Loucy (cell line): Measurements from ENCODE around the gene KCNK5.

Experiments
- H2AFZ ChIP-seq: fragments of 200-600 bp; sonication (generic); 2 replicates; pipeline ENCODE4 v1.6.0; 2016; ENCODE audit warnings: antibody characterized with exemption, mild to moderate bottlenecking, low read length, moderate library complexity
- H3F3A ChIP-seq: fragments of 200-600 bp; 2 replicates; pipeline ENCODE4 v1.6.0; 2016; ENCODE audit warnings: antibody characterized with exemption, low read depth, mild to moderate bottlenecking
- H3K27me3 ChIP-seq: fragments of 200-600 bp; sonication (generic); 2 replicates; pipeline ENCODE4 v1.6.1; 2014; ENCODE audit warnings: low read length, mild to moderate bottlenecking; ENCODE audit not compliant: insufficient read depth, poor library complexity, severe bottlenecking
- H3K36me3 ChIP-seq: fragments of 200-600 bp; sonication (generic); 2 replicates; pipeline ENCODE4 v1.6.1; 2016; ENCODE audit warnings: low read length; ENCODE audit not compliant: insufficient read depth
- H3K4me1 ChIP-seq: fragments of 200-600 bp; sonication (generic); 2 replicates; pipeline ENCODE4 v1.5.1; 2014; ENCODE audit warnings: low read length, mild to moderate bottlenecking; ENCODE audit not compliant: insufficient read depth, poor library complexity, severe bottlenecking
- H3K4me2 ChIP-seq: fragments of 200-600 bp; sonication (generic); 2 replicates; pipeline ENCODE4 v1.6.0; 2014; ENCODE audit warnings: antibody characterized with exemption, low read length, low read depth, mild to moderate bottlenecking; ENCODE audit not compliant: poor library complexity, severe bottlenecking
- H3K4me3 ChIP-seq: fragments of 200-600 bp; sonication (generic); 2 replicates; pipeline ENCODE4 v1.5.1; 2014; ENCODE audit warnings: low read length, mild to moderate bottlenecking, mixed read lengths; ENCODE audit not compliant: poor library complexity, severe bottlenecking
- H3K79me2 ChIP-seq: fragments of 200-600 bp; sonication (generic); 2 replicates; pipeline ENCODE4 v1.6.1; 2014; ENCODE audit warnings: low read length; ENCODE audit not compliant: insufficient read depth
- H3K9ac ChIP-seq: fragments of 200-600 bp; sonication (generic); 2 replicates; pipeline ENCODE4 v1.6.0; 2014; ENCODE audit warnings: mild to moderate bottlenecking, low read depth, low read length, moderate library complexity; ENCODE audit not compliant: poor library complexity, severe bottlenecking
- H3K9me2 ChIP-seq: fragments of 200-600 bp; sonication (generic); replicated peaks from 2 replicates; pipeline ENCODE4 v1.6.1; 2016; ENCODE audit warnings: low read depth, low read length, mixed read lengths
- H3K9me3 ChIP-seq: fragments of 200-600 bp; sonication (generic); 2 replicates; pipeline ENCODE4 v1.6.1; 2014; ENCODE audit warnings: mild to moderate bottlenecking, antibody characterized with exemption, low read length, low read depth; ENCODE audit not compliant: insufficient read depth
- H4K20me1 ChIP-seq: fragments of 200-600 bp; sonication (generic); 2 replicates; pipeline ENCODE4 v1.6.0; 2014; ENCODE audit warnings: antibody characterized with exemption, low read length, mild to moderate bottlenecking; ENCODE audit not compliant: insufficient read depth, poor library complexity, severe bottlenecking
- CTCF ChIP-seq: fragments of 200-600 bp; sonication (generic); conservative IDR thresholded peaks from 2 replicates; pipeline ENCODE4 v1.5.1; 2014; ENCODE audit warnings: mild to moderate bottlenecking, antibody characterized with exemption, low read length
- EZH2phosphoT487 ChIP-seq: fragments of 200-600 bp; IDR thresholded peaks from 2 replicates; pipeline ENCODE4 v1.6.1; 2018; ENCODE audit warnings: antibody characterized with exemption, mild to moderate bottlenecking, moderate library complexity, borderline replicate concordance

KCNK5 gene

GRCh38 chr6:39221779-39222641 is 7.3 kb downstream of the KCNK5 start:
- Histone ChIP-seq H3K36me3 (no peaks in the 10 kb centered on the region), H3K9me3 (no peaks in the 10 kb centered on the region), H3K9ac (no peak overlapping the region), H3K79me2 (peaks cover 65% of the 10 kb centered on the region), H2AFZ (no peak overlapping the region), H3K27me3 (no peaks in the 10 kb centered on the region), H4K20me1 (no peaks in the 10 kb centered on the region), H3K9me2 (no peaks in the 10 kb centered on the region), H3K4me3 (no peak overlapping the region), H3F3A (no peaks in the 10 kb centered on the region), H3K4me2 (no peak overlapping the region), H3K4me1 (peaks cover 59% of the 10 kb centered on the region)
- TF ChIP-seq EZH2phosphoT487 (no peak), CTCF (no peak)

GRCh38 chr6:39221115-39221514 is 8.2 kb downstream of the KCNK5 start:
- H3K79me2 ChIP-seq: peaks cover 60% of the 10 kb centered on the region
- H3K27me3 ChIP-seq: no peaks in the 10 kb centered on the region
- no peaks in the 10 kb centered on the region for H3F3A ChIP-seq
- H3K9me3 ChIP-seq: no peaks in the 10 kb centered on the region
- H3K4me3 ChIP-seq: no peak overlapping the region
- H3K9me2 ChIP-seq: no peaks in the 10 kb centered on the region
- H3K9ac ChIP-seq: no peak overlapping the region
- TF ChIP-seq EZH2phosphoT487 (no peak), CTCF (no peak)
- H3K4me2 ChIP-seq: no peak overlapping the region
- no peaks in the 10 kb centered on the region for H3K36me3 ChIP-seq
- no peaks in the 10 kb centered on the region for H4K20me1 ChIP-seq
- H2AFZ ChIP-seq: no peak overlapping the region
- H3K4me1 ChIP-seq: peaks cover 51% of the 10 kb centered on the region

DNA sequence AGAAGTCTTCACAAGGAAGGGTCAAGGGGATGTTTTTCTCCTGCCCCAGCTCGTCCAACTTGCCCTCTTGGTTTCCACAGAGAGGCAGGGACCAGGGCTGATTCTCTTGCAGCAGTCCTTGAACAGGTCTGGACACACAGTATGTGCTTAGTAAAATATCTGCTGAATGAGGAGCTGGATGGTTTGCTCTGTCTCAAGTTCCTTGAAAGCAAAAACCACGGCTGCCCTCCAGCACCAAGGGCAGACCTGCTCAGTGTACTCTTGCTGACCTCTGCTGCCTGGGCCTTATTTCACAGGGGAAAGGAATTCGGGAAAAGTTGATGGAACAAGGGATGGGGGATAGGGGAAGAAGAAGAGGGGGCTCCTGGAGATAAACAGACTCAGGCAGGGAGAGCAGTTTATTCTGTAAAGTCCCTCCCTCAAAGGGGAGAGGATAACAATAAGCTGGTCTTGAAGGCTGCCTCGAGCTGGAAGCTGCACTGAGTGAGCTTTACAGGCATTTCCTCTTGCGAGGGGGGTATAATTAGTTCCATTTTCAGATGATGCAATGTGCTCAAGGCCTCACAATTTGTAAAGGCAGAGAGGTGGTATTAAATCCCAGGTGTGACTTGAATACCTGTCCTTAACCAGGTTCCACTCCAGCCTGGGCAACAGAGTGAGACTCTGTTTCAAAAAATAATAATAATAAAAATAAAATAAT is 10.3 kb downstream of the KCNK5 start:
- Histone ChIP-seq H3K9ac (peak overlapping the region; percentile 23), H3K4me1 (peaks cover 33% of the 10 kb centered on the region), H3K9me3 (no peaks in the 10 kb centered on the region), H3K79me2 (peaks cover 53% of the 10 kb centered on the region), H2AFZ (no peak overlapping the region), H3K9me2 (no peaks in the 10 kb centered on the region), H3K36me3 (no peaks in the 10 kb centered on the region), H3K4me3 (peak overlapping the region; percentile 11), H3F3A (no peaks in the 10 kb centered on the region), H4K20me1 (no peaks in the 10 kb centered on the region), H3K27me3 (no peaks in the 10 kb centered on the region), H3K4me2 (peak overlapping the region; percentile 59)
- TF ChIP-seq EZH2phosphoT487: no peak
- no peak for TF ChIP-seq CTCF
